GM12872 (cell line): ENCODE data around the gene GALC.

Experiments used
- CTCF ChIP-seq: IDR thresholded peaks from 3 replicates; pipeline ENCODE4 v1.5.1; 2011; ENCODE audit warnings: low read depth, mild to moderate bottlenecking, low read length, moderate library complexity; ENCODE audit not compliant: insufficient read depth

Gene GALC

GRCh38 chr14:87952307-87953094 is 40.5 kb downstream of the GALC start:
- TF ChIP-seq CTCF: no peak

- peak; percentile 58; the same call in 2 of the 3 replicates for TF ChIP-seq CTCF
Observed at GRCh38 chr14:87944987-87945604, 47.9 kb downstream of the GALC start.

GRCh38 chr14:87940894-87941293 is 52.1 kb downstream of the GALC start:
- TF ChIP-seq CTCF: no peak

GRCh38 chr14:87940382-87940781 is 52.6 kb downstream of the GALC start:
- no peak for TF ChIP-seq CTCF

- TF ChIP-seq CTCF: no peak
Observed at GRCh38 chr14:87935886-87936285, 57.1 kb downstream of the GALC start.

GRCh38 chr14:87935081-87935828 is 57.7 kb downstream of the GALC start:
- no peak for TF ChIP-seq CTCF

GRCh38 chr14:87934185-87934584 is 58.8 kb downstream of the GALC start:
- TF ChIP-seq CTCF: no peak
